Mesothelial cell of epicardium (in vitro differentiated cells): ENCODE results near the gene TMEM43. TPM values are rescaled to one million over a fixed set of nuclear protein-coding genes. Genes with fewer than 3 reads are reported as not detected.

Experiments used
- DNase-seq, 2 experiments: peaks; one replicate each; pipeline ENCODE4 v3.0.0; 2021; ENCODE audit warnings: low spot score in 2 of 2; ENCODE audit not compliant: unreplicated experiment in 2 of 2
- H3K27ac Mint-ChIP-seq: 2 replicates; pipeline ENCODE4 v1.8.0; 2021; ENCODE audit warnings: mixed read lengths
- H3K27me3 Mint-ChIP-seq: 2 replicates; pipeline ENCODE4 v1.8.0; 2021; ENCODE audit warnings: low read depth, mixed read lengths
- H3K36me3 Mint-ChIP-seq: 2 replicates; pipeline ENCODE4 v1.8.0; 2021; ENCODE audit warnings: mixed read lengths
- H3K4me1 Mint-ChIP-seq: 2 replicates; pipeline ENCODE4 v1.8.0; 2021; ENCODE audit warnings: mixed read lengths
- H3K4me3 Mint-ChIP-seq: 2 replicates; pipeline ENCODE4 v1.8.0; 2021; ENCODE audit warnings: mild to moderate bottlenecking, moderate library complexity, mixed read lengths
- H3K9me3 Mint-ChIP-seq: 2 replicates; pipeline ENCODE4 v1.8.0; 2021; ENCODE audit warnings: mixed read lengths
- total RNA-seq: library from RNA; stranded (reverse); gene quantifications from 3 replicates; pipeline ENCODE4 v1.2.1, GENCODE V29; 2021
- TF ChIP-seq, protein P1 (sequence below): fragments of 200-600 bp; sonication (generic); IDR thresholded peaks from one replicate; pipeline ENCODE4 v1.5.0; 2021; ENCODE audit warnings: antibody characterized with exemption; ENCODE audit not compliant: unreplicated experiment

TMEM43 gene
- total RNA-seq, 1 donor from 2014 or later, result 50.0 TPM

DNA sequence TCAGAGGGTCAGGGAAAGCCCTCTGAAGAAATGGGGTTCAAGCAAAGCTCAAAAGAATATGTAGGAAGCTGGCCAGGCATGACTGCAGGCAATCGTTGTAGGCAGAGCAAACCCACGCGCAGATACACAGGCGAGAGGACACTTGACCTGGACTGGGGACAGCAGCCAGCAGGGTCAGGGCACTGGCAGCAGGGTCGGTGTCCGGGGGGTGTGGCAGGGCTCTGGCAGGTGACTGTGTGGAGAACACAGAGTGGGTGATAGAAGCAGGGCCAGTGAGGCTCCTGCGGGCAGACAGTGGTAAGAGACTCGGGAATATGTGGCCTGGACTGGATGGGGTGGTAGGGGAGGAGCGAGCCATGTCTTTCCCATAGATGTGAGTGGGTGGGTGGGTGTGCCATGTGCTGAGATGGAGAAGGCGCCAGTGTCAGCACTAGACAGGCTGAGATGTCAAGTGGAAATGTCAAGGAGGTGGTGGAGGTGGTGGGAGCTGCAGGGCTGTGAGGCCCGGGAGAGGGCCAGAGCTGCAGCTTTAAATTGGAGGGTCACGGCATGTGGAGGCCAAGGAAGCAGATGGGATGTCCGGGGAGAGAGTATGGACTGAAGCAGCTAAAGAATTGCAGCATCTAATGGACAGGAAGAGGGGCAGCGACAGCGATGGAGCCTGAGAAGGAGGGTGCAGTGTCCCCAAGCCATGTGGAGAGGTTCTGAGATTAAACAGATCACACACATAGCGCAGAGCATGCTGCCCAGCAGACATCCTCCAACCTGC lies 13.4 kb downstream of the TMEM43 start:
- TF ChIP-seq, protein P1, sequence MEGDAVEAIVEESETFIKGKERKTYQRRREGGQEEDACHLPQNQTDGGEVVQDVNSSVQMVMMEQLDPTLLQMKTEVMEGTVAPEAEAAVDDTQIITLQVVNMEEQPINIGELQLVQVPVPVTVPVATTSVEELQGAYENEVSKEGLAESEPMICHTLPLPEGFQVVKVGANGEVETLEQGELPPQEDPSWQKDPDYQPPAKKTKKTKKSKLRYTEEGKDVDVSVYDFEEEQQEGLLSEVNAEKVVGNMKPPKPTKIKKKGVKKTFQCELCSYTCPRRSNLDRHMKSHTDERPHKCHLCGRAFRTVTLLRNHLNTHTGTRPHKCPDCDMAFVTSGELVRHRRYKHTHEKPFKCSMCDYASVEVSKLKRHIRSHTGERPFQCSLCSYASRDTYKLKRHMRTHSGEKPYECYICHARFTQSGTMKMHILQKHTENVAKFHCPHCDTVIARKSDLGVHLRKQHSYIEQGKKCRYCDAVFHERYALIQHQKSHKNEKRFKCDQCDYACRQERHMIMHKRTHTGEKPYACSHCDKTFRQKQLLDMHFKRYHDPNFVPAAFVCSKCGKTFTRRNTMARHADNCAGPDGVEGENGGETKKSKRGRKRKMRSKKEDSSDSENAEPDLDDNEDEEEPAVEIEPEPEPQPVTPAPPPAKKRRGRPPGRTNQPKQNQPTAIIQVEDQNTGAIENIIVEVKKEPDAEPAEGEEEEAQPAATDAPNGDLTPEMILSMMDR, result no peak
- H3K9me3 Mint-ChIP-seq, result no peaks in the 10 kb centered on the region
- no peak for DNase-seq
- H3K27ac Mint-ChIP-seq, result no peak overlapping the region
- no peak overlapping the region for H3K4me3 Mint-ChIP-seq
- peaks cover 8% of the 10 kb centered on the region for H3K4me1 Mint-ChIP-seq
- H3K27me3 Mint-ChIP-seq, result no peaks in the 10 kb centered on the region
- peaks cover 17% of the 10 kb centered on the region for H3K36me3 Mint-ChIP-seq

- H3K4me1 Mint-ChIP-seq, result peaks cover 14% of the 10 kb centered on the region
- H3K27ac Mint-ChIP-seq, result no peak overlapping the region
- H3K9me3 Mint-ChIP-seq, result no peaks in the 10 kb centered on the region
- H3K36me3 Mint-ChIP-seq, result peaks cover 17% of the 10 kb centered on the region
- no peaks in the 10 kb centered on the region for H3K27me3 Mint-ChIP-seq
- DNase-seq, result no peak
- H3K4me3 Mint-ChIP-seq, result no peak overlapping the region
- TF ChIP-seq, protein P1, result no peak
Measured at GRCh38 chr3:14138878-14139655, 14.2 kb downstream of the TMEM43 start.

DNA sequence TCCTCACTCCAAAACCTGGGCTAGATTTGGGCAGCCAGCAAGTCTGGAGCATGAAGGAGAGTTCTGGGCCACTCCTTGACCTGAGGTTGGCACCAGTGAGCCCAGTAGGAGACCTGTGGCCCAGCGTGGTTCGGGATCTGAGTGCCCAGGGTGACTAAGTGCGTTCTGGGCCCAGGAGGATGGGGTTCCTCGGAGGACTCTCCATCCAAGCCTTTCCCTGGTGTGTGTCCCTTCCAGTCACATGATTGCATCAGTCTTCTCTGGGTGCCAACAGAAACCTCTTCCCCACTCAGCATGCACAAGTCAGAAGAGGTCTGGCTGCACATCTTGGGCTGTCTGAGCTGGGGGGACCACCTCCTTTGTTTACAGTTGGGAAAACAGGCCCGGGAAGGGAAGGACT lies 14.9 kb downstream of the TMEM43 start:
- TF ChIP-seq, protein P1, result no peak
- H3K4me3 Mint-ChIP-seq, result no peak overlapping the region
- no peaks in the 10 kb centered on the region for H3K27me3 Mint-ChIP-seq
- DNase-seq, result no peak
- H3K27ac Mint-ChIP-seq, result no peak overlapping the region
- peaks cover 20% of the 10 kb centered on the region for H3K4me1 Mint-ChIP-seq
- peaks cover 17% of the 10 kb centered on the region for H3K36me3 Mint-ChIP-seq
- H3K9me3 Mint-ChIP-seq, result no peaks in the 10 kb centered on the region

DNA sequence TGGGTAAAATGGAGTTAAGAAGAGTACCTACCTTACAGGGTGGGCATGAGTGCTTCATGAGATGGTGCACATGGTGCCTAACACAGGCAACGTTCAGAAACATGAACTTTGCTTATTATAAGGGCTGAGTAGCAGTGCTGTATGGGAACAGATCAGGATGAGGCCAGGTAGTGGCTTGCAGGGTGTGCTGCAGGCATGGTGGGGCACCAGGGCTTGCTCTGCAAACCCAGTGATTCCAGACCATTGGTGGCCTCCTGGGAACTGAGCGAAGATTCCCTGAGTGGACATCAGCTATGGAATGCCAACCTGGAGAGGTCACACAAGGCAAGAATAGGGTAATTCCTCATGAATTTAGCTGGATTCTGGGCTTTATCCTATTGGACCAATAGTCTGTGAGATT lies 15.8 kb downstream of the TMEM43 start:
- Mint-ChIP-seq H3K4me1 (peaks cover 25% of the 10 kb centered on the region), H3K27me3 (no peaks in the 10 kb centered on the region), H3K9me3 (no peaks in the 10 kb centered on the region), H3K27ac (no peak overlapping the region), H3K36me3 (peaks cover 17% of the 10 kb centered on the region), H3K4me3 (no peak overlapping the region)
- TF ChIP-seq, protein P1, result no peak
- DNase-seq, result no peak

- H3K27me3 Mint-ChIP-seq, result no peaks in the 10 kb centered on the region
- H3K9me3 Mint-ChIP-seq, result no peaks in the 10 kb centered on the region
Measured at GRCh38 chr3:14141144-14141543, 16.3 kb downstream of the TMEM43 start.

More at GRCh38 chr3:14141144-14141543, 16.3 kb downstream of the TMEM43 start:
- no peak for DNase-seq
- TF ChIP-seq, protein P1, result no peak
- H3K4me1 Mint-ChIP-seq, result peaks cover 25% of the 10 kb centered on the region
- no peak overlapping the region for H3K4me3 Mint-ChIP-seq
- peaks cover 17% of the 10 kb centered on the region for H3K36me3 Mint-ChIP-seq
- no peak overlapping the region for H3K27ac Mint-ChIP-seq
